GM23338 (cell line): ENCODE measurements around the gene LIFR. TPM values are rescaled to one million over a fixed set of nuclear protein-coding genes. Genes with fewer than 3 reads are reported as not detected.

ENCODE experiments used
- ATAC-seq: fragments of 200-7000 bp; cut with Tn5 transposase; 3 replicates; pipeline ENCODE4 v1.9.1; 2020
- DNase-seq: peaks from one replicate; pipeline ENCODE4 v3.0.0-alpha.2; 2015; ENCODE audit warnings: low spot score
- H2AFZ ChIP-seq: fragments of 200-600 bp; sonication (generic); 2 replicates; pipeline ENCODE4 v1.8.0; 2016; ENCODE audit warnings: antibody characterized with exemption, mild to moderate bottlenecking, moderate library complexity
- H3F3A ChIP-seq: fragments of 200-600 bp; sonication (generic); replicated peaks from 2 replicates; pipeline ENCODE4 v1.8.0; 2017; ENCODE audit warnings: antibody characterized with exemption, mixed run types, low read depth
- H3K27ac ChIP-seq: fragments of 200-600 bp; sonication (generic); 2 replicates; pipeline ENCODE4 v1.6.1; 2016; ENCODE audit warnings: low read depth
- H3K27me3 ChIP-seq: fragments of 200-600 bp; sonication (generic); 2 replicates; pipeline ENCODE4 v1.8.0; 2016; ENCODE audit warnings: mild to moderate bottlenecking, mixed run types, moderate library complexity; ENCODE audit not compliant: insufficient read depth
- H3K36me3 ChIP-seq: fragments of 200-600 bp; sonication (generic); 2 replicates; pipeline ENCODE4 v1.8.0; 2016; ENCODE audit warnings: mild to moderate bottlenecking; ENCODE audit not compliant: insufficient read depth
- H3K4me1 ChIP-seq: fragments of 200-600 bp; sonication (generic); 2 replicates; pipeline ENCODE4 v1.8.0; 2016; ENCODE audit warnings: mild to moderate bottlenecking, moderate library complexity; ENCODE audit not compliant: insufficient read depth
- H3K4me2 ChIP-seq: fragments of 200-600 bp; sonication (generic); 2 replicates; pipeline ENCODE4 v1.7.1; 2017; ENCODE audit warnings: mixed run types
- H3K4me3 ChIP-seq: fragments of 200-600 bp; sonication (generic); 2 replicates; pipeline ENCODE4 v1.6.1; 2016; ENCODE audit warnings: mixed run types
- H3K79me2 ChIP-seq: fragments of 200-600 bp; sonication (generic); replicated peaks from 2 replicates; pipeline ENCODE4 v1.8.0; 2017; ENCODE audit warnings: mild to moderate bottlenecking; ENCODE audit not compliant: insufficient read depth
- H3K9me2 ChIP-seq: fragments of 200-600 bp; sonication (generic); 2 replicates; pipeline ENCODE4 v1.8.0; 2017; ENCODE audit not compliant: insufficient read depth
- H4K20me1 ChIP-seq: fragments of 200-600 bp; sonication (generic); replicated peaks from 2 replicates; pipeline ENCODE4 v1.8.0; 2017; ENCODE audit warnings: mild to moderate bottlenecking; ENCODE audit not compliant: insufficient read depth
- H3K27ac Mint-ChIP-seq: 2 replicates; pipeline ENCODE4 v1.8.0; 2020; ENCODE audit warnings: inconsistent platforms, mild to moderate bottlenecking, moderate library complexity, mixed read lengths
- H3K27me3 Mint-ChIP-seq: 3 replicates; pipeline ENCODE4 v1.8.0; 2022; ENCODE audit warnings: low read depth, mild to moderate bottlenecking, moderate library complexity, mixed read lengths, inconsistent platforms; ENCODE audit not compliant: insufficient read depth, poor library complexity
- H3K36me3 Mint-ChIP-seq: 3 replicates; pipeline ENCODE4 v1.8.0; 2021; ENCODE audit warnings: low read depth, mild to moderate bottlenecking, inconsistent platforms, moderate library complexity, mixed read lengths
- H3K4me1 Mint-ChIP-seq: 3 replicates; pipeline ENCODE4 v1.8.0; 2020; ENCODE audit warnings: mild to moderate bottlenecking, inconsistent platforms, mixed read lengths
- H3K4me3 Mint-ChIP-seq: 3 replicates; pipeline ENCODE4 v1.8.0; 2021; ENCODE audit warnings: moderate library complexity, mild to moderate bottlenecking, inconsistent platforms, mixed read lengths
- H3K9me3 Mint-ChIP-seq: 3 replicates; pipeline ENCODE4 v1.8.0; 2020; ENCODE audit warnings: moderate library complexity, mild to moderate bottlenecking, inconsistent platforms, mixed read lengths
- CREB1 ChIP-seq: fragments of 250-450 bp; sonication (Bioruptor Pico); IDR thresholded peaks from 2 replicates; pipeline ENCODE4 v1.5.0; 2020; ENCODE audit warnings: low read depth, mild to moderate bottlenecking, moderate library complexity
- CTCF ChIP-seq, 2 experiments: fragments of 200-600 bp in 1 of 2; sonication (generic) in 1 of 2; conservative IDR thresholded peaks; 2 replicates each; pipeline versions ENCODE4 v1.5.1 to v1.6.1; 2016 to 2017; ENCODE audit warnings: antibody characterized with exemption in 2 of 2, low read depth in 2 of 2, mild to moderate bottlenecking in 2 of 2, moderate library complexity in 1 of 2
- ETS1 ChIP-seq: IDR thresholded peaks from 2 replicates; pipeline ENCODE4 v1.6.1; 2016; ENCODE audit warnings: antibody characterized with exemption
- EZH2 ChIP-seq: fragments of 200-600 bp; sonication (generic); IDR thresholded peaks from one replicate; pipeline ENCODE4 v1.8.0; 2017; ENCODE audit warnings: antibody characterized with exemption, mild to moderate bottlenecking, low read depth; ENCODE audit not compliant: unreplicated experiment
- EZH2phosphoT487 ChIP-seq: fragments of 200-600 bp; sonication (generic); IDR thresholded peaks from one replicate; pipeline ENCODE4 v1.8.1; 2018; ENCODE audit warnings: antibody characterized with exemption; ENCODE audit not compliant: unreplicated experiment
- JUNB ChIP-seq: IDR thresholded peaks from one replicate; pipeline ENCODE4 v1.6.1; 2016; ENCODE audit warnings: antibody characterized with exemption; ENCODE audit not compliant: unreplicated experiment
- NANOG ChIP-seq: IDR thresholded peaks from 2 replicates; pipeline ENCODE4 v1.6.1; 2016; ENCODE audit warnings: antibody characterized with exemption, borderline replicate concordance
- POLR2AphosphoS5 ChIP-seq: IDR thresholded peaks from 2 replicates; pipeline ENCODE4 v1.6.1; 2016; ENCODE audit warnings: antibody characterized with exemption, low read depth
- REST ChIP-seq: IDR thresholded peaks from one replicate; pipeline ENCODE4 v1.6.1; 2018; ENCODE audit warnings: antibody characterized with exemption; ENCODE audit not compliant: unreplicated experiment
- STAT1 ChIP-seq: IDR thresholded peaks from one replicate; pipeline ENCODE4 v1.6.1; 2016; ENCODE audit warnings: antibody characterized with exemption; ENCODE audit not compliant: unreplicated experiment
- ZNF114 ChIP-seq: fragments of 250-450 bp; sonication (Bioruptor Pico); IDR thresholded peaks from 2 replicates; pipeline ENCODE4 v1.5.0; 2020; ENCODE audit warnings: mild to moderate bottlenecking, moderate library complexity
- ZNF331 ChIP-seq: fragments of 250-450 bp; sonication (Bioruptor Pico); IDR thresholded peaks from 2 replicates; pipeline ENCODE4 v1.5.0; 2020; ENCODE audit warnings: low read depth, mild to moderate bottlenecking, moderate library complexity
- ZNF462 ChIP-seq: fragments of 250-450 bp; sonication (Bioruptor Pico); IDR thresholded peaks from 2 replicates; pipeline ENCODE4 v1.5.0; 2020; ENCODE audit warnings: mild to moderate bottlenecking, moderate library complexity
- polyA plus RNA-seq: library from polyadenylated mRNA; unstranded; fragments of >200 nt; fragmentation: Nextera tagmentation; extraction: Ambion mirVana; gene quantifications from 2 replicates; pipeline ENCODE4 v1.2.1, GENCODE V29; 2016
- total RNA-seq: library from RNA; depleted of rRNA; stranded (reverse); fragments of >200 nt; shearing (Covaris generic); gene quantifications from 2 replicates; pipeline ENCODE4 v1.2.3, GENCODE V29; 2014

The LIFR gene
- total and polyA plus RNA-seq, 2 experiments from 2014 or later = 11.0 to 25.2 TPM

- Histone ChIP-seq H3K9me2 (0 out of 2 replicates have a peak, but pooled peaks cover 3% of the 10 kb centered on the region), H3K4me3 (no peak overlapping the region), H4K20me1 (no peaks in the 10 kb centered on the region), H3K27me3 (no peaks in the 10 kb centered on the region), H3F3A (no peaks in the 10 kb centered on the region), H3K4me2 (no peak overlapping the region), H3K4me1 (no peaks in the 10 kb centered on the region), H3K36me3 (no peaks in the 10 kb centered on the region), H2AFZ (no peak overlapping the region), H3K27ac (no peak overlapping the region), H3K79me2 (no peaks in the 10 kb centered on the region)
- Mint-ChIP-seq H3K27ac (no peak overlapping the region), H3K36me3 (no peaks in the 10 kb centered on the region), H3K9me3 (no peaks in the 10 kb centered on the region), H3K4me3 (no peak overlapping the region), H3K27me3 (peaks cover 4% of the 10 kb centered on the region), H3K4me1 (peaks cover 9% of the 10 kb centered on the region; the same call in 2 of the 3 replicates)
- DNase-seq (no peak), ATAC-seq (no peak)
- TF ChIP-seq ZNF331 (CRISPR knock-in tag) (no peak), STAT1 (no peak), CTCF (conservative IDR thresholded peaks at IDR 0.05; ENCODE audit: low read depth in 2 of 2) (no peak), JUNB (no peak), REST (no peak), EZH2 (no peak), ETS1 (no peak), CREB1 (CRISPR knock-in tag) (no peak), ZNF114 (no peak), EZH2phosphoT487 (no peak), ZNF462 (no peak), POLR2AphosphoS5 (no peak), NANOG (no peak)
Measured at GRCh38 chr5:38576442-38576841, 20.0 kb upstream of the LIFR start.
